Keratinocyte (primary cell): ENCODE results near the gene P4HA1.

Source experiments
- CTCF ChIP-seq, 3 experiments: IDR thresholded peaks in 1 of 3; conservative IDR thresholded peaks in 1 of 3; optimal IDR thresholded peaks in 1 of 3; 2 replicates in 2 of 3; 3 replicates in 1 of 3; pipeline versions ENCODE3 to v1.5.1; 2011; ENCODE audit warnings: low read length in 3 of 3, mild to moderate bottlenecking in 3 of 3, moderate library complexity in 2 of 3, control low read depth in 1 of 3, inconsistent platforms in 1 of 3; ENCODE audit not compliant: insufficient read depth in 2 of 3; ENCODE audit errors: extremely low read depth in 1 of 3
- EZH2 ChIP-seq: IDR thresholded peaks from one replicate; pipeline ENCODE4 v1.6.1; 2012; ENCODE audit warnings: inconsistent platforms, mild to moderate bottlenecking, low read length, moderate library complexity

DNA sequence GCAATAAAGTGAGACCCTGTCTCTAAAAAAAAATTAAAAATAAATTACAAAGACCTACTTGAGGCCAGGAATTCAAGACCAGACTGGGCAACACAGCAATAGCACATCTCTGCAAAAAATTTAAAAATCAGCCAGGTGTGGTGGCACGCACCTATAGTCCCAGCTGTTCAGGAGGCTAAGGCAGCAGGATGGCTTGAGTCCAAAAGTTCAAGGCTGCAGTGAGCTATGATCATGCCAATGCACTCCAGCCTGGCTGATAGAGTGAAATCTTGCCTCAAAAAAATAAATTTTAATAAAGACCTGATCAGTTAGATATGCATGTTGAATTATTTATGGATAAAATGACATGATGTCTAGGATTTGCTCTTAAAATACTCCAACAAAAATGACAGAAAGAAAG lies 34.9 kb downstream of the P4HA1 start:
- TF ChIP-seq CTCF (optimal IDR thresholded peaks at IDR 0.05 in 1 of 3, IDR thresholded peaks at IDR 0.05 in 1 of 3, conservative IDR thresholded peaks at IDR 0.05 in 1 of 3; ENCODE audit: extremely low read depth in 1 of 3, insufficient read depth in 2 of 3, low read length in 3 of 3) (no peak), EZH2 (no peak)
